ENCODE measurements around the gene UBXN10.

Gene UBXN10

GRCh38 chr1:20192364-20192763, 6.5 kb downstream of the UBXN10 start:
- no peaks in the 10 kb centered on the region for H3K9me3 ChIP-seq (ENCODE audit: control insufficient read depth, low read length)
- H3K27ac ChIP-seq (ENCODE audit: insufficient read depth, low read depth, low read length, poor library complexity, severe bottlenecking) = no peak overlapping the region
- H3K36me3 ChIP-seq (ENCODE audit: control insufficient read depth, insufficient read depth, low read length) = no peaks in the 10 kb centered on the region
- peaks cover 6% of the 10 kb centered on the region for H3K4me1 ChIP-seq (ENCODE audit: control insufficient read depth, insufficient read depth, low read length)
- no peak overlapping the region for H3K4me3 ChIP-seq (ENCODE audit: insufficient read depth, low read depth, low read length)
- 90 to 91% methylated on average over 5 of the region's 5 CpGs for WGBS, 2 experiments
- no peaks in the 10 kb centered on the region for H3K27me3 ChIP-seq (ENCODE audit: control insufficient read depth, insufficient read depth, low read length, poor library complexity, severe bottlenecking)

DNA sequence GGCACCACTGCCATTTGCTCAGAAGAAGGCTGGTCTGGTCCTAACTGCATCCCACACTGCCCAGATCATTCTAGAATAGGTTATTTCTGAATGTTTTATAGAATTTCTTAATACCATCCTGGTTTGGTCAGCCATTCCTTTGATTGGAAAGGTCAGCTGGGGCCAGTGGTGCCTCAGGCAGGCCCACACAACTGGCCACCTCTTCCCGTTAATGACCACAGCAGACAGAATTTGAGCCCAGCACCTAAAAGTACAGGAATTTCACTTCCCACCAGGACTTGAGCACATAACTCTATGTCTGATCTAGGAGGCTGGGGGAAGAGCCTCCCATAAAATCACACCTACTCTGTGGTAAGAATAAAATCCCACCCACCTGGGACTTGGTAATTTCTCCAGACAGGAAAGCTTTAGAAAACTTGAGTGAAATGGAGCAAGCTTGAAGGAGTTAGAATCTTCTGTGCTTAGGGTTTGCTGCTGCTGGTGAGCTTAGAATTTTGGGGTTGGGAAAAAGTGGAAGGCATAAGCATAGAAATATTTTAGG, 7.0 kb downstream of the UBXN10 start:
- Histone ChIP-seq H3K4me3 (ENCODE audit: insufficient read depth, low read depth, low read length) (no peak overlapping the region), H3K27ac (ENCODE audit: insufficient read depth, low read depth, low read length, poor library complexity, severe bottlenecking) (no peak overlapping the region), H3K36me3 (ENCODE audit: control insufficient read depth, insufficient read depth, low read length) (no peaks in the 10 kb centered on the region), H3K4me1 (ENCODE audit: control insufficient read depth, insufficient read depth, low read length) (peaks cover 3% of the 10 kb centered on the region), H3K27me3 (ENCODE audit: control insufficient read depth, insufficient read depth, low read length, poor library complexity, severe bottlenecking) (no peaks in the 10 kb centered on the region), H3K9me3 (ENCODE audit: control insufficient read depth, low read length) (no peaks in the 10 kb centered on the region)
- 94 to 96% methylated on average over 1 of the region's 1 CpG for WGBS, 2 experiments

GRCh38 chr1:20194224-20194623, 8.3 kb downstream of the UBXN10 start:
- H3K9me3 ChIP-seq (ENCODE audit: control insufficient read depth, low read length) = no peaks in the 10 kb centered on the region
- H3K27me3 ChIP-seq (ENCODE audit: control insufficient read depth, insufficient read depth, low read length, poor library complexity, severe bottlenecking) = no peaks in the 10 kb centered on the region
- no peak overlapping the region for H3K4me3 ChIP-seq (ENCODE audit: insufficient read depth, low read depth, low read length)
- WGBS, 2 experiments = 79 to 82% methylated on average over 2 of the region's 2 CpGs
- no peaks in the 10 kb centered on the region for H3K4me1 ChIP-seq (ENCODE audit: control insufficient read depth, insufficient read depth, low read length)
- H3K36me3 ChIP-seq (ENCODE audit: control insufficient read depth, insufficient read depth, low read length) = no peaks in the 10 kb centered on the region
- no peak overlapping the region for H3K27ac ChIP-seq (ENCODE audit: insufficient read depth, low read depth, low read length, poor library complexity, severe bottlenecking)

- Histone ChIP-seq H3K36me3 (ENCODE audit: control insufficient read depth, insufficient read depth, low read length) (no peaks in the 10 kb centered on the region), H3K9me3 (ENCODE audit: control insufficient read depth, low read length) (no peaks in the 10 kb centered on the region), H3K4me1 (ENCODE audit: control insufficient read depth, insufficient read depth, low read length) (no peaks in the 10 kb centered on the region), H3K4me3 (ENCODE audit: insufficient read depth, low read depth, low read length) (no peak overlapping the region), H3K27me3 (ENCODE audit: control insufficient read depth, insufficient read depth, low read length, poor library complexity, severe bottlenecking) (no peaks in the 10 kb centered on the region), H3K27ac (ENCODE audit: insufficient read depth, low read depth, low read length, poor library complexity, severe bottlenecking) (no peak overlapping the region)
- 63 to 65% methylated on average over 14 to 15 of the region's 15 CpGs for WGBS, 2 experiments
Measured at GRCh38 chr1:20194757-20195461, 9.0 kb downstream of the UBXN10 start.

GRCh38 chr1:20195462-20195780, 9.5 kb downstream of the UBXN10 start:
- Histone ChIP-seq H3K9me3 (ENCODE audit: control insufficient read depth, low read length) (no peaks in the 10 kb centered on the region), H3K27ac (ENCODE audit: insufficient read depth, low read depth, low read length, poor library complexity, severe bottlenecking) (no peak overlapping the region), H3K4me1 (ENCODE audit: control insufficient read depth, insufficient read depth, low read length) (no peaks in the 10 kb centered on the region), H3K27me3 (ENCODE audit: control insufficient read depth, insufficient read depth, low read length, poor library complexity, severe bottlenecking) (no peaks in the 10 kb centered on the region), H3K36me3 (ENCODE audit: control insufficient read depth, insufficient read depth, low read length) (no peaks in the 10 kb centered on the region), H3K4me3 (ENCODE audit: insufficient read depth, low read depth, low read length) (no peak overlapping the region)
- WGBS, 2 experiments = 89 to 98% methylated on average over 4 of the region's 4 CpGs

DNA sequence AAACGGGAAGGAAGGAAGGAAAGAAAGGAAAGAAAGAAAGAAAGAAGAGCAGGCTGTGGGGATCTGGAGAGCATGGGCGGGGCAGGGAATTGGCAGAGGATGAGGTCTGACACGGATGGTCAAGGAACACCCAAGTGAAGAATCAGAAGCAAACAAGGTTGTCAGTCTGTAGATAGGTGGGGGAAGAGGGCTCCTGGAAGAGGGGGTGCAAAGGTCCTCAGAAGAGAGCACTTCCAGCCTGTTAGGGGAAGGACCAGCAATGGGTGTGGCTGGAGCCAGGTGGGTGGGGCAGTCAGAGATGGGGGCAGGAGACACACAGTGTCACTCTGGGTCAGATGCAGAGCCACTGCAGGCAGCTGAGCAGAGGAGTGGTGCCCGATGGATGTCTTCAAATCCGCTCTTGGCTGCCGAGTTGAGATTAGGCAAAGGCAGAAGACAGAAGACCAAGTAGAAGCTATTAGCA, 11.5 kb downstream of the UBXN10 start:
- no peaks in the 10 kb centered on the region for H3K4me1 ChIP-seq (ENCODE audit: control insufficient read depth, insufficient read depth, low read length)
- H3K9me3 ChIP-seq (ENCODE audit: control insufficient read depth, low read length) = no peaks in the 10 kb centered on the region
- WGBS, 2 experiments = 90 to 92% methylated on average over 5 to 6 of the region's 6 CpGs
- H3K27me3 ChIP-seq (ENCODE audit: control insufficient read depth, insufficient read depth, low read length, poor library complexity, severe bottlenecking) = no peaks in the 10 kb centered on the region
- no peaks in the 10 kb centered on the region for H3K36me3 ChIP-seq (ENCODE audit: control insufficient read depth, insufficient read depth, low read length)
- no peak overlapping the region for H3K27ac ChIP-seq (ENCODE audit: insufficient read depth, low read depth, low read length, poor library complexity, severe bottlenecking)
- H3K4me3 ChIP-seq (ENCODE audit: insufficient read depth, low read depth, low read length) = no peak overlapping the region

DNA sequence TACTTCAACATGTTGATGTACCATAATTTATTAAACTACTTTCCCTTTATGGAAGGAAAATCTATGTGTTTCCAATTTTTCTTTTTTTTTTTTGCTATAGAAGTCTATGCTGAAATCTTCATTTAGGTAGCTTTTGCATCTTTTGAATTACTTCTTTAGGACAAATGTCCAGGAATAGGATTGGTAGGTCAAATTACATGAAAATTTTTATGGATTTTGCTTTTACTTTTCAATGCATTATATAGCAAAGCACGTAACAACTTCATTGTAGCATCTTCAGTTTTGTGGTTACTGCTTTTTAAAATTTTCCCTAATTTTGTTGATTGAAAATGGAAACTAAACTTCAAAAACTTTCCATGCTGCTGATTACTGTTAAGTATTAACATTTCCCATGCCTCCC, 12.4 kb downstream of the UBXN10 start:
- Histone ChIP-seq H3K27me3 (ENCODE audit: control insufficient read depth, insufficient read depth, low read length, poor library complexity, severe bottlenecking) (no peaks in the 10 kb centered on the region), H3K9me3 (ENCODE audit: control insufficient read depth, low read length) (no peaks in the 10 kb centered on the region)

GRCh38 chr1:20198918-20199317, 13.0 kb downstream of the UBXN10 start:
- 90 to 92% methylated on average over 7 of the region's 7 CpGs for WGBS, 2 experiments

More for the DNA sequence above, 12.4 kb downstream of the UBXN10 start:
- H3K36me3 ChIP-seq (ENCODE audit: control insufficient read depth, insufficient read depth, low read length) = no peaks in the 10 kb centered on the region
- 100% methylated on average over 1 of the region's 1 CpG; no CpG with 5 or more reads in 1 of the 2 experiments for WGBS, 2 experiments
- H3K4me1 ChIP-seq (ENCODE audit: control insufficient read depth, insufficient read depth, low read length) = no peaks in the 10 kb centered on the region
- H3K4me3 ChIP-seq (ENCODE audit: insufficient read depth, low read depth, low read length) = no peak overlapping the region
- H3K27ac ChIP-seq (ENCODE audit: insufficient read depth, low read depth, low read length, poor library complexity, severe bottlenecking) = no peak overlapping the region

GRCh38 chr1:20199403-20199802, 13.5 kb downstream of the UBXN10 start:
- Histone ChIP-seq H3K27ac (ENCODE audit: insufficient read depth, low read depth, low read length, poor library complexity, severe bottlenecking) (no peak overlapping the region), H3K36me3 (ENCODE audit: control insufficient read depth, insufficient read depth, low read length) (no peaks in the 10 kb centered on the region), H3K4me1 (ENCODE audit: control insufficient read depth, insufficient read depth, low read length) (no peaks in the 10 kb centered on the region), H3K9me3 (ENCODE audit: control insufficient read depth, low read length) (no peaks in the 10 kb centered on the region), H3K27me3 (ENCODE audit: control insufficient read depth, insufficient read depth, low read length, poor library complexity, severe bottlenecking) (no peaks in the 10 kb centered on the region), H3K4me3 (ENCODE audit: insufficient read depth, low read depth, low read length) (no peak overlapping the region)
- WGBS, 2 experiments = 84 to 90% methylated on average over 3 of the region's 3 CpGs

More at GRCh38 chr1:20198918-20199317, 13.0 kb downstream of the UBXN10 start:
- Histone ChIP-seq H3K4me1 (ENCODE audit: control insufficient read depth, insufficient read depth, low read length) (no peaks in the 10 kb centered on the region), H3K9me3 (ENCODE audit: control insufficient read depth, low read length) (no peaks in the 10 kb centered on the region), H3K27me3 (ENCODE audit: control insufficient read depth, insufficient read depth, low read length, poor library complexity, severe bottlenecking) (no peaks in the 10 kb centered on the region), H3K4me3 (ENCODE audit: insufficient read depth, low read depth, low read length) (no peak overlapping the region), H3K27ac (ENCODE audit: insufficient read depth, low read depth, low read length, poor library complexity, severe bottlenecking) (no peak overlapping the region), H3K36me3 (ENCODE audit: control insufficient read depth, insufficient read depth, low read length) (no peaks in the 10 kb centered on the region)

GRCh38 chr1:20199840-20200239, 13.9 kb downstream of the UBXN10 start:
- H3K36me3 ChIP-seq (ENCODE audit: control insufficient read depth, insufficient read depth, low read length) = no peaks in the 10 kb centered on the region
- WGBS, 2 experiments = 91% methylated on average over 2 of the region's 2 CpGs
- H3K9me3 ChIP-seq (ENCODE audit: control insufficient read depth, low read length) = no peaks in the 10 kb centered on the region
- no peak overlapping the region for H3K4me3 ChIP-seq (ENCODE audit: insufficient read depth, low read depth, low read length)
- no peaks in the 10 kb centered on the region for H3K4me1 ChIP-seq (ENCODE audit: control insufficient read depth, insufficient read depth, low read length)
- H3K27me3 ChIP-seq (ENCODE audit: control insufficient read depth, insufficient read depth, low read length, poor library complexity, severe bottlenecking) = no peaks in the 10 kb centered on the region
- no peak overlapping the region for H3K27ac ChIP-seq (ENCODE audit: insufficient read depth, low read depth, low read length, poor library complexity, severe bottlenecking)
